Activated CD4-positive, alpha-beta T cell treated with anti-CD3 and anti-CD28 coated beads, Interleukin-2, amount 50 U/mL, for 1 hour (primary cell): Measurements from ENCODE around the gene PAK1IP1.
A peak's percentile ranks its signal among the peaks of the same experiment; 100 is the strongest.
"Not testable (repeated sequence)": the region's sequence is repeated elsewhere in the genome, so short reads cannot be mapped to it uniquely, and the experiment has no call there.

Experiments
- DNase-seq: peaks from one replicate; pipeline ENCODE4 v3.0.0-alpha.2; 2020

PAK1IP1 gene

DNA sequence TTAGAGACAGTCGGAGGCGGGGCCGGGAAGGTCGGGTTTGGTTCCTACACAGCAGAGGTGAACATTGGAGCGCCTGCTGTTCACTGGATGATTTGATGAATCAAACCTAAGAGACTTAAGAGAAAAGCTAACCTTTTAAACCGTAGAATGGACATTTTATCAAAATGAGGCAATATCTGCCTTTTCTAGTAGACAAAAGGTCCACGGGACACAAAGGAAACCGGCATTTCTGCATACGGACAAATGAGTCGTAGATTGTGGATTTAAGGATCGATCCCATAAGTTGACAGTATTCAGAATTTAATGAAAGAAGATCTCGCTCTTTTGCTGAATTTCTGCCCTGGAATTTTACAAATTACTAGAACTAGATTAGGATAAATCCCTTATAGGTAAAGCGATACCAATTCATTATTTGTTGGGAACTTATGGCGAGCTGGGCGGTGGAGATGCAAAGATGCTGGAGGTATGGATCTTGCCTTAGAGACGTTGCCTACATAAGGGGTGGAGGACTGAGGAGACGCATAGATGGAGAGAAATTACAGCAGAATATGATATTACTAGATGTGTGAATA, 400 bp downstream of the PAK1IP1 start:
- no peak for DNase-seq

DNA sequence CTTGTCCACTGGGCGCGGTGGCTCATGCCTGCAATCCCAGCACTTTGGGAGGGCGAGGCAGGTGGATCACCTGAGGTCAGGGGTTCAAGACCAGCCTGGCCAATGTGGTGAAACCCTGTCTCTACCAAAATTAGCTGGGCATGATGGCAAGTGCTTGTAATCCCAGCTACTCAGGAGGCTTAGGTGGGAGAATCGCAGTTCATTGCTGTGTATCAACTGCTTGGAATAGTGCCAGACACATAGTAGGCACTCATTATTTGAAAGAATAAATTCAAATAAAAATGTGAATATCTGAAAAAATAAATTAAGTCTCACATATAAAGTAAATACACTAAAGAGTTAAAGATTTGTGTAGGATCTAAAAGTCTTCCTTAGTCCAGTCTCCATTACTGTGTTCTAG, 1.9 kb downstream of the PAK1IP1 start:
- no peak for DNase-seq

DNA sequence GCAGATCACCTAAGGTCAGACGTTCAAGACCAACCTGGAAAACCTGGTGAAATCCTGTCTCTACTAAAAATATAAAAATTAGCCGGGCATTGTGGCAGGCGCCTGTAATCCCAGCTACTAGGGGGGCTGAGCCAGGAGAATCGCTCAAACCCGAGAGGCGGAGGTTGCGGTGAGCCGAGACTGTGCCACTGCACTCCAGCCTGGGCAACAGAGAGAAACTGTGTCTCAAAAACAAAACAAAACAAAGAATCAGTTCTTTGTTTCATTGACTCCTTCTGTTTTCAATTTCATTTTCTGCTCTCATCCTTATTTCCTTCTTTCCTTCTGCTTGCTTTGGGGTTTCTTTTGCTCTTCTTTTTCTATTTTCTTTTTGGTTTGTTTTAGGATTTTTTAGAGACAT, 19.2 kb downstream of the PAK1IP1 start:
- no peak for DNase-seq

- peak; percentile 12 for DNase-seq
Observed at GRCh38 chr6:10719296-10719963, 24.7 kb downstream of the PAK1IP1 start.

DNA sequence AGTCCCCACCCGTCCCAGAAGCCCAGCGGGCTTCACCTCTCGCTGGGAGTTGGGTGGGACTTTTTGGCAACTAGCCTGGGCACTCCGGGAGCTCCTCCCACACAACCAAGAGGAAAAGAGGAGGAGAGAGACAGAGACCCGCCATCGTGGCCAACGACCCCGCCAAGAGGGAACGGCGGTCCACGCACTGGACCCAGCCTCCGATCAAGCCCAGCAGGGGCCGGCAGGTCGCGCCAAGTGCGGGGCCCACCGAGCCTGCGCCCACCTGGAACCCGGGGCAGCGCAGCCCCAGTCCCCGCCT, 25.1 kb downstream of the PAK1IP1 start:
- no peak for DNase-seq

DNA sequence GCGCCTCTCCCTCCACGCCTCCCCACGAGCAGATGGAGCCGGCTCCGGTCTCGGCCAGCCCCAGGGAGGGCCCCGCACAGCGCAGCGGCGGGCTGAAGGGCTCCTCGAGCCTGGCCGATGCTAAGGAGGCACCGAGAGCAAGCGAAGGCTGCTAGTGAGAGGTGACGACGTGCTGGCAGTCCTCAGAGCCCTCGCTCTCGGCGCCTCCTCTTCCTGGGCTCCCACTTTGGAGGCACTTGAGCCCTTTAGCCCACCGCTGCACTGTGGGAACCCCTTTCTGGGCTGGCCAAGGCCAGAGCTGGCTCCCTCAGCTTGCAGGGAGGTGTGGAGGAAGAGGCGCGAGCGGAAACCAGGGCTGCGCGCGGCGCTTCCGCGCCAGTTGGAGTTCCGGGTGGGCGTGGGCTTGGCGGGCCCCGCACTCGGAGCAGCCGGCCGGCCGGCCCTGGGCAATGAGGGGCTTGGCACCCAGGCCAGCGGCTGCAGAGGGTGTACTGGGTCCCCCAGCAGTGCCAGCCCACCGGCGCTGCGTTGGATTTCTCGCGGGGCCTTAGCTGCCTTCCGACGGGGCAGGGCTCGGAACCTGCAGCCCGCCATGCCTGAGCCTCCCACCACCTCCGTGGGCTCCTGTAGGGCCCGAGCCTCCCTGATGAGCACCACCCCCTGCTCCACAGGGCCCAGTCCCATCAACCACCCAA, 25.6 kb downstream of the PAK1IP1 start:
- DNase-seq: peak; percentile 48

DNA sequence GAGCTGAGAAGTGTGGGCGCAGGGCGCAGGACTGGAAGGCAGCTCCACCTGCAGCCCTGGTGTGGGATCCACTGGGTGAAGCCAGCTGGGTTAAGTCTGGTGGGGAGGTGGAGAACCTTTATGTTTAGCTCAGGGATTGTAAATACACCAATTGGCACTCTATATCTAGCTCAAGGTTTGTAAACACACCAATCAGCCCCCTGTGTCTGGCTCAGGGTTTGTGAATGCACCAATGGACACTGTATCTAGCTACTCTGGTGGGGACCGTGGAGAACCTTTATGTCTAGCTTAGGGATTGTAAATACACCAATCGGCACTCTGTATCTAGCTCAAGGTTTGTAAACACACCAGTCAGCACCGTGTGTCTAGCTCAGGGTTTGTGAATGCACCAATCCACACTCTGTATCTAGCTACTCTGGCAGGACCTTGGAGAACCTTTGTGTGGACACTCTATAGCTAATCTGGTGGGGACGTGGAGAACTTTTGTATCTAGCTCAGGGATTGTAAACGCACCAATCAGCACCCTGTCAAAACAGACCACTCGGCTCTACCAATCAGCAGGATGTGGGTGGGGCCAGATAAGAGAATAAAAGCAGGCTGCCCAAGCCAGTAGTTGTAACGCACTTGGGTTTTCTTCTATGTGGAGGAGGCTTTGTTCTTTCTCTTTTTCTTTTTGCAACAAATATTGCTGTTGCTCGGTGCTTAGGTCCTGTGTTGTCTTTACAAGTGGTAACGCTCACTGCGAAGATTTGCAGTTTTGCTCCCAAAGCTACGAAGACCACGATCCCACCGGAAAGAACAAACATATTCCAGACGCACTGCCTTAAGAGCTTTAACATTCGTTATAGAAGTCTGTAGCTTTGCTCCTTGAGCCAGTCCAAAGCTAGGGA, 26.4 kb downstream of the PAK1IP1 start:
- DNase-seq: peak; percentile 32

GRCh38 chr6:10721850-10722569, 27.2 kb downstream of the PAK1IP1 start:
- DNase-seq: no peak

- DNase-seq: no peak
Observed at GRCh38 chr6:10722570-10722819, 27.7 kb downstream of the PAK1IP1 start.

GRCh38 chr6:10722820-10723566, 28.2 kb downstream of the PAK1IP1 start, which contains the start of gene TMEM14C:
TMEM14C (plus strand) TSS chr6:10723070; CDS start chr6:10724614, 1,544 bp downstream.
- peak; percentile 73 for DNase-seq

GRCh38 chr6:10723567-10723881, 28.8 kb downstream of the PAK1IP1 start:
- DNase-seq: no peak

DNA sequence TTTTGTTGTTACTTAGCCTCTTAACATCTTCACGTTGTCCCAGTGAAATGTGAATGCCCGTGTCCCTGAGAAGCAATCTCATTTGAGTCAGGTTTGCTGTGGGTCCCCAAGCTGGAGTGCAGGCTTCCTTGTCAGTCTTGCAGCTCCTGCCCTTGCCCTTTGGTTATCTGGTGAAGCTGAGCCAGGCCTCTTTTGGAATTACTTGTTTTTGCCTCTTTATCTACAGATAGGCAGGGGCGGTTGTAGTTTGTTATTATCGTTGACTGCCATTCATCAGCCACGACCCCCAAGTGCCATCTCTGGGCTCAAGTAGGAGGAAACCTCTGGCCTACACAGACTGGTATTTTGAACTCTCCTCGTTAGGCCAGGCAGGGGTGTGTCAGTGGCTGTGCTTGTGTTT, 30.3 kb downstream of the PAK1IP1 start:
- DNase-seq: no peak

DNA sequence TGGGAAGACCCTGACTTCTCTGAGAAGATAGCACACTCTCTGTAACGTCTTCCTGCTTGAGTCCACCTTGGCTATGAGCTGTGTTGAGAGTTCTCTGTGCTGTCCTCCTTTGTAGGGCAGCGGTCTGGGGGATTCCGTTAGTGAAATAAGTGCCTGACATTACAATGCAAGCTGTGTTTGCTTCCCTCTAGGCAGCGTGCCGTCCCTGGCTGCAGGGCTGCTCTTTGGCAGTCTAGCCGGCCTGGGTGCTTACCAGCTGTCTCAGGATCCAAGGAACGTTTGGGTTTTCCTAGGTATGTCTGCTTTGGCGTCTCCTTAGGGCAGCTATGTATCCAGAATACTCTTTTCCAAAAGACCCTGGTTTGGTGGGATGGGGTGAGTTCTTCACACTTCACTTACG, 30.9 kb downstream of the PAK1IP1 start:
- no peak for DNase-seq

GRCh38 chr6:10730254-10730653, 35.5 kb downstream of the PAK1IP1 start:
- no peak for DNase-seq

DNA sequence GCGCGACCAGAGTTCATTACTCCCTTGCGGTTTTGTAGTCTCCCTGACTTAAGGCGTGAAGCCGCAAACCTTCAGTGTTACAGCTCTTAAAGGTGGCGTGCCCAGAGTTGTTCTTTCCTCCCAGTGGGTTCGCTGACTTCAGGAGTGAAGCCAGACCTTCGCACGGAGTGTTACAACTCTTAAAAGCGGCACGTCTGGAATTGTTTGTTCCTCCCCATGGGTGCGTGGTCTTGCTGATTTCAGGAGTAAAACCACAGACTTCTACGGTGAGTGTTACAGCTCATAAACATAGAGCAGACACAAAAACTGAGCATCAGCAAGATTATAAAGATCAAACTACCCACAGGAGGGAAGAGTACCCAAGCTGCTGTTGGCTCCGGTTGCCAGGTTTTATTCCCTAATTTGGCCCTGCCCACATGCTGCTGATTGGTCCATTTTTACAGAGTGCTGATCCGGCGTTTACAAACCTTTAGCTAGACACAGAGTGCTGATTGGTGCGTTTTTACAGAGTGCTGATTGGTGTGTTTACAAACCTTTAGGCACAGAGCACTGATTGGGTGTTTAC, 38.5 kb downstream of the PAK1IP1 start:
- no peak for DNase-seq

DNA sequence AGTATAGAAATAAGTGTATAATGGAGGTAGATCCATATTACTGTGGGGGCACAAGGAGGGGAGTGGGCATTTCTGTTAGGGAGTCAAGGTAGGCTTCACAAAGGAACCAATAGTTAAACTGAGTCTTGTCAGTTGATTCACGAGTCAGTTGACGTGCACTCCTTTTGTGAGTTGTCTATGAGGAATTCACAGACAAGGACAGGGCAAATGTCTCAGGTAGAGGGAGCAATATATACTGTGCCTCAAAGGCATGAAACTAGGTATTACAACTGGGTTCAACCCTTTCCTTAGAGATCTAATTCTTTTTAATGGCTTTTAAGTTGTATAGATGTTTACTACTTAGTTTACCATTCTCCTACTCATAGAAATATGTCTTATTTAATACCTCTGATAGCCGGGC, 39.1 kb downstream of the PAK1IP1 start:
- DNase-seq: no peak

DNA sequence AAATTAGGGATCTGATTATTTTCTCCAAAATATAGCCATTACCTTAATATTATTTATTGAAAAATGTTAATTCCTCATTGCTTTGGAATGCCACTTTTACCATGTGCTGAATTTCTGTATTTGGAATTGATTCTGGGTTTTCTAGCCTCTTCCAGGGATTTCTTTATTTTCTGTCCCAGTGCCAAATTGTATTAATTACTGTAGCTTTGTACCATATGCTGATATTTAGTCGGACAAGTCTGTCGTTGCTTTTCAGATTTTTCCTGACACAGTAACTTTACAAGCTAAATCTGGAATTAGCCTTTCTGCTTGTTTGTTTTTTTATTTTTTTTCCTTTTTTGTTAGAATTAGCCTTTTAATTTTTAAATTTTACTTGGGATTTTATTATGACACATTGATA, 42.0 kb downstream of the PAK1IP1 start:
- DNase-seq: no peak

DNA sequence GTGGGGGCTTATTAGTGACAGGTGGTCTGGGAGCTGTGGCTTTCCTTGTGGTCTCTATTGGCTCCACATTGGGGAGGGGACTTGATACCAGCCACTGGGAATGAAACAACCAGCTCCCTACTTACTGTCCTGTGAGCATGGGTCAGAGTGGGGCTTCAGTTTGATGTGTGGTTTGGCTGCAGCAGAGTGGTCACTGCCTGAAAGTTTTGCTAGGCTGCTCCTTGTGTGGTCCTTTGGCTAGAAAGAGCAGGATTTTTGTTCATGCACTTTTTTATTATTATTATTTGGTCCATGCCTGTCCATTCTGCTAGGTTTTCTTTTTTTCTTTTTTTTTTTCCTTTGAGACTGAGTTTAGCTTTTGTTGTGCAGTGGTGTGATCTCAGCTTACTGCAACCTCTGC, 45.3 kb downstream of the PAK1IP1 start:
- DNase-seq: no peak

- not testable (repeated sequence) for DNase-seq
Observed at GRCh38 chr6:10741643-10742042, 46.9 kb downstream of the PAK1IP1 start.

DNA sequence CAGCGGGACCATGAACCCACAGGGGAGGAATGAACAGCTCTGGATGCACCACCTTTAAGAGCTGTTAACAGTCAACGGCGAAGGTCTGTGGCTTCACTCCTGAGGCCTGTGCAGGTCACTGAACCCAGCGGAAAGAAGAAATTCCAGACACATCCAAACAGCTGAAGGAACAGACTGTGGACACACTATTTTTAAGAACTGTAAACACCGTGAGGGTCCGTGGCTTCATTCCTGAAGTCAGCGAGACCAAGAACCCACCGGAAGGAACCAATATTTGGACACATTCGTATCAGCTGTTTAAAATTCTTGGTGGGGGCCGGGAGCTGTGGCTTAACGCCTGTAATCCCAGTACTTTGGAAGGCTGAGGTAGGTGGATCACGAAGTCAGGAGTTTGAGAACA, 47.5 kb downstream of the PAK1IP1 start:
- DNase-seq: no peak

- DNase-seq: no peak
Observed at GRCh38 chr6:10743515-10743914, 48.7 kb downstream of the PAK1IP1 start.

GRCh38 chr6:10745116-10745515, 50.3 kb downstream of the PAK1IP1 start:
- no peak for DNase-seq
